SH-SY5Y (cell line): Measurements from ENCODE around the gene SLC49A3.

Experiments used
- GATA2 ChIP-seq: IDR thresholded peaks from 2 replicates; pipeline ENCODE4 v1.6.1; 2011; ENCODE audit warnings: mild to moderate bottlenecking, low read depth, low read length
- GATA3 ChIP-seq: IDR thresholded peaks from 2 replicates; pipeline ENCODE4 v1.6.1; 2011; ENCODE audit warnings: low read depth, mild to moderate bottlenecking, low read length, moderate library complexity

GRCh38 chr4:649751-650310 lies 39.1 kb downstream of the SLC49A3 start:
- TF ChIP-seq GATA3 (no peak), GATA2 (no peak)
